NOMO-1 (cell line): ENCODE measurements around the gene YY1AP1.
"Not testable (repeated sequence)": the region's sequence is repeated elsewhere in the genome, so short reads cannot be mapped to it uniquely, and the experiment has no call there.

Experiments
- DNase-seq, 2 experiments: peaks; one replicate each; lab custom pipeline; 2025; ENCODE audit not compliant: unreplicated experiment in 2 of 2; lab: John Stamatoyannopoulos, UW

YY1AP1 gene

GRCh38 chr1:155695608-155696007 lies 7.0 kb upstream of the YY1AP1 start:
- DNase-seq = no peak

GRCh38 chr1:155695072-155695471 lies 6.5 kb upstream of the YY1AP1 start:
- no peak for DNase-seq

- no peak for DNase-seq
Measured at GRCh38 chr1:155694167-155694566, 5.6 kb upstream of the YY1AP1 start.

- DNase-seq = no peak
Measured at GRCh38 chr1:155691992-155692528, 3.5 kb upstream of the YY1AP1 start.

- DNase-seq = not testable (repeated sequence)
Measured at GRCh38 chr1:155689081-155689607, 570 bp upstream of the YY1AP1 start, which contains the start of gene DAP3. Gene DAP3 (plus strand): TSS chr1:155689091. CDS start chr1:155709780, 20,689 bp downstream.

GRCh38 chr1:155687705-155688323 lies 760 bp downstream of the YY1AP1 start:
- peak in 1 of 2 experiments; percentile 31 for DNase-seq

- peak in 1 of 2 experiments; percentile 2 for DNase-seq
Measured at GRCh38 chr1:155681776-155682175, 6.8 kb downstream of the YY1AP1 start.

GRCh38 chr1:155680531-155680930 lies 8.0 kb downstream of the YY1AP1 start:
- DNase-seq = no peak

GRCh38 chr1:155678992-155679391 lies 9.6 kb downstream of the YY1AP1 start:
- not testable (repeated sequence) for DNase-seq

GRCh38 chr1:155678027-155678426 lies 10.5 kb downstream of the YY1AP1 start:
- no peak for DNase-seq

- DNase-seq = no peak
Measured at GRCh38 chr1:155673003-155673402, 15.6 kb downstream of the YY1AP1 start.

- no peak for DNase-seq
Measured at GRCh38 chr1:155671750-155672149, 16.8 kb downstream of the YY1AP1 start.

GRCh38 chr1:155669233-155670162 lies 19.1 kb downstream of the YY1AP1 start:
- no peak for DNase-seq

GRCh38 chr1:155661239-155661638 lies 27.3 kb downstream of the YY1AP1 start:
- DNase-seq = not testable (repeated sequence)

GRCh38 chr1:155657463-155657862 lies 31.1 kb downstream of the YY1AP1 start:
- DNase-seq = no peak

- DNase-seq = no peak
Measured at GRCh38 chr1:155652951-155653350, 35.6 kb downstream of the YY1AP1 start.

- DNase-seq = no peak
Measured at GRCh38 chr1:155651861-155652661, 36.5 kb downstream of the YY1AP1 start.

- peak in 1 of 2 experiments; percentile 24 for DNase-seq
Measured at GRCh38 chr1:155650231-155650757, 38.3 kb downstream of the YY1AP1 start.

GRCh38 chr1:155649676-155650075 lies 38.9 kb downstream of the YY1AP1 start:
- DNase-seq = peak; percentile 49 to 51
